ENCODE data around the gene TM9SF3. TPM values are rescaled to one million over a fixed set of nuclear protein-coding genes. Genes with fewer than 3 reads are reported as not detected.

Gene TM9SF3
- 100 to 1,000 TPM in 1 of 2 donors, 10 to 100 TPM in 1; 74.1 to 165 TPM for total RNA-seq

DNA sequence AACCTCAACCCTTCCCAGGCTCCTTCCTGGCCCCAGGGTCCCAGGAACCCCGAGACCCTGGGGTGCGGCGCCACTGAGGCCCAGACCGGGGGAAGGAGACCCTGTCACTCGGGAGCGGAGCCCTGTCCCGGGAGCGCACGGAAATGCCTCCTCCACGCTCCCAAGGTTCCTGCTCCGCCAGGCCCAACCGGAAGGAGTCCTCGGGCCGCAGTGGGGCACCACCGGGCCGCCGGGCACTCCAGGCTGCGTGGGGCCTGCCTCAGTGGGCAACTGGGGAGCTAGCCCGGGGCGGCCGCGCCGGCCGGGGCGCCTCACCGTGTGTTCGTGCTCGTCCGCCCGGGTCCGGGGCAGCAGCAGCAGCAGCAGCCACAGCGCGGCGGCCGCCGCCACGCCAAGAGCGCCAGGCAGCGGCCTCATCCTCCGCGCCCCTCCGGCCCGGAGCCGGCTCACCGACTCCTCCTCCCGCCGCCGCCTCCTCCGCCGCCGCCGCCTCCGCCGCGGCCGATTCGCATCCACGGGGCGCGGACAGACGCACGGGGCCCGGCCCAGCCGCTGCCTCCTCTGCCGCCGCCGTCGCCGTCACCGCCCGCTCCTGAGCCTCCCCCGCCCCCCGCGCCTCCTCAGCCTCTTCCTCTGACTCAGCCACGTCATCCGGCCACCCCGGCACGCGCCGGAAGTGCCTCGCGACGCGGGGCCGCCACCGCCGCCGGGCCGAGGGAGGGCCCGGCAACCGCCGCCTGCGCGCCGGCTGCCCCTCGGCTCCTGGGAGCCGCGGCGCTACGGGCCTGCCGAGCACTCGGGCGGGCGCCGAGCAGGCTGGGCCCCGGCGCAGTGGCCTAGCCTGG is at the start of gene TM9SF3:
TM9SF3 (minus strand) TSS at position 594 of the 845 bp plus-strand sequence; CDS start at position 417, 177 bp downstream.
- H3K4me1 ChIP-seq (replicated peaks), result peaks cover 6% of the 10 kb centered on the region
- H3K27ac ChIP-seq, result peak within 1 kb of the TSS; percentile 97 to 99
- no peaks in the 10 kb centered on the region for H3K36me3 ChIP-seq
- DNase-seq (ENCODE audit: low spot score), result peak; percentile 93
- H3K4me3 ChIP-seq, result peak within 1 kb of the TSS; percentile 87 to 97
- H3K9me3 ChIP-seq, result no peaks in the 10 kb centered on the region
- intact Hi-C loops (cut with DNase I), result no loop called here
- TF ChIP-seq POLR2A (IDR thresholded peaks at IDR 0.05) (peak; percentile 85), POLR2AphosphoS5 (IDR thresholded peaks at IDR 0.05) (peak; percentile 5)
- TF ChIP-seq, protein P1, sequence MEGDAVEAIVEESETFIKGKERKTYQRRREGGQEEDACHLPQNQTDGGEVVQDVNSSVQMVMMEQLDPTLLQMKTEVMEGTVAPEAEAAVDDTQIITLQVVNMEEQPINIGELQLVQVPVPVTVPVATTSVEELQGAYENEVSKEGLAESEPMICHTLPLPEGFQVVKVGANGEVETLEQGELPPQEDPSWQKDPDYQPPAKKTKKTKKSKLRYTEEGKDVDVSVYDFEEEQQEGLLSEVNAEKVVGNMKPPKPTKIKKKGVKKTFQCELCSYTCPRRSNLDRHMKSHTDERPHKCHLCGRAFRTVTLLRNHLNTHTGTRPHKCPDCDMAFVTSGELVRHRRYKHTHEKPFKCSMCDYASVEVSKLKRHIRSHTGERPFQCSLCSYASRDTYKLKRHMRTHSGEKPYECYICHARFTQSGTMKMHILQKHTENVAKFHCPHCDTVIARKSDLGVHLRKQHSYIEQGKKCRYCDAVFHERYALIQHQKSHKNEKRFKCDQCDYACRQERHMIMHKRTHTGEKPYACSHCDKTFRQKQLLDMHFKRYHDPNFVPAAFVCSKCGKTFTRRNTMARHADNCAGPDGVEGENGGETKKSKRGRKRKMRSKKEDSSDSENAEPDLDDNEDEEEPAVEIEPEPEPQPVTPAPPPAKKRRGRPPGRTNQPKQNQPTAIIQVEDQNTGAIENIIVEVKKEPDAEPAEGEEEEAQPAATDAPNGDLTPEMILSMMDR (IDR thresholded peaks at IDR 0.05), result peak in 2 of 4 experiments; percentile 30 to 34
- WGBS, result under 1% methylated on average over 37 of the region's 107 CpGs
- no peaks in the 10 kb centered on the region for H3K27me3 ChIP-seq (replicated peaks; ENCODE audit: insufficient read depth)

- TF ChIP-seq POLR2AphosphoS5 (IDR thresholded peaks at IDR 0.05) (no peak), POLR2A (IDR thresholded peaks at IDR 0.05) (no peak)
- TF ChIP-seq, protein P1 (IDR thresholded peaks at IDR 0.05), result no peak
- Histone ChIP-seq H3K27me3 (replicated peaks; ENCODE audit: insufficient read depth) (no peaks in the 10 kb centered on the region), H3K9me3 (no peaks in the 10 kb centered on the region), H3K4me1 (replicated peaks) (no peaks in the 10 kb centered on the region), H3K27ac (no peak overlapping the region), H3K36me3 (no peaks in the 10 kb centered on the region), H3K4me3 (no peak overlapping the region)
- 65% methylated on average over 1 of the region's 1 CpG for WGBS
- DNase-seq (ENCODE audit: low spot score), result no peak
- intact Hi-C loops (cut with DNase I), result no loop called here
These were observed 49.7 kb upstream of the TM9SF3 start for GRCh38 chr10:96636551-96636950.

DNA sequence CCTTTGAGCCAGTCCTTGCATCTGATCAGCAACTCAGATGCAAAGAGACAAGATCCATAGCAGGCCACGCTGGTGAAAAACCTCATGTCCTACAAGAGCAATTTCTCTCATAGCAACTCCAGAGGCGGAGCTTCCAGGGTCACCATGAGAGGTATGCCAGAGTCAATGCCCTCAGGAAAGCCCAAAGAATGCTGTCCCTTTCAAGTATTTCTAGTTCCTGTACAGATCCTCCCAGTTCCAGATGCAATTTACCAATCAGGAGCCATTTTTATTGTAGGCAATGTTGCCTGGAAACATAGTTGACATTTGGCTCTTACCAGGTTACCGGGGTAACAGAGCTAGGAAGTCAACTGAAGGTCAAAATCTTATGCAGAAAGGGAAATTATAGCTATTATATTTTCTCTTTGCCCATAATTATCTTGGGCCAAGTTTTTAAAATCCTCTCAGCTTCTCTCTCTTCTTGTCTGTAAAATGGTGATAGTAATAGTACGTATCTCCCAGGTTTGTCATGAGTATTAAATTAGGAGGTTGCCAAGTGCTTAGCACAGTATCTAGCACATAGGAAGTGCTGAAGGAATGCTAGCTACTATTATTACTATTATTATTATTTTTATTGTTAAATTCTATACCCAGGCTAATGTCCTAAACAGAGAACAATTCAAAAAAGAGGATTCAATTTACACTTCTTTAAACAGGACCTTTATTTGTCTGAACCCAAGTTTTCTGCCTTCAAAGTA is 46.3 kb upstream of the TM9SF3 start:
- H3K27ac ChIP-seq, result no peak overlapping the region
- H3K27me3 ChIP-seq (replicated peaks; ENCODE audit: insufficient read depth), result no peaks in the 10 kb centered on the region
- no peak overlapping the region for H3K4me3 ChIP-seq
- intact Hi-C loops (cut with DNase I), result no loop called here
- H3K4me1 ChIP-seq (replicated peaks), result no peaks in the 10 kb centered on the region
- WGBS, result 69% methylated on average over 4 of the region's 4 CpGs
- H3K36me3 ChIP-seq, result no peaks in the 10 kb centered on the region
- no peak for DNase-seq (ENCODE audit: low spot score)
- TF ChIP-seq POLR2A (IDR thresholded peaks at IDR 0.05) (no peak), POLR2AphosphoS5 (IDR thresholded peaks at IDR 0.05) (no peak)
- TF ChIP-seq, protein P1 (IDR thresholded peaks at IDR 0.05), result no peak
- H3K9me3 ChIP-seq, result no peaks in the 10 kb centered on the region

- Histone ChIP-seq H3K4me1 (replicated peaks) (no peaks in the 10 kb centered on the region), H3K36me3 (no peaks in the 10 kb centered on the region), H3K9me3 (no peaks in the 10 kb centered on the region), H3K27ac (no peak overlapping the region), H3K4me3 (no peak overlapping the region), H3K27me3 (replicated peaks; ENCODE audit: insufficient read depth) (no peaks in the 10 kb centered on the region)
- intact Hi-C loops (cut with DNase I), result loop anchor here (10.0 kb wide), 1 partner anchor 232 kb away; no protein-coding TSS in a partner anchor
- WGBS, result 26% methylated on average over 1 of the region's 1 CpG
- no peak for DNase-seq (ENCODE audit: low spot score)
- no peak for TF ChIP-seq POLR2A (IDR thresholded peaks at IDR 0.05)
- TF ChIP-seq POLR2AphosphoS5 (IDR thresholded peaks at IDR 0.05), result no peak
- TF ChIP-seq, protein P1 (IDR thresholded peaks at IDR 0.05), result no peak
These were observed 40.5 kb upstream of the TM9SF3 start for GRCh38 chr10:96627292-96627691.
